ENCODE measurements around the gene CENPP.

Gene CENPP

DNA sequence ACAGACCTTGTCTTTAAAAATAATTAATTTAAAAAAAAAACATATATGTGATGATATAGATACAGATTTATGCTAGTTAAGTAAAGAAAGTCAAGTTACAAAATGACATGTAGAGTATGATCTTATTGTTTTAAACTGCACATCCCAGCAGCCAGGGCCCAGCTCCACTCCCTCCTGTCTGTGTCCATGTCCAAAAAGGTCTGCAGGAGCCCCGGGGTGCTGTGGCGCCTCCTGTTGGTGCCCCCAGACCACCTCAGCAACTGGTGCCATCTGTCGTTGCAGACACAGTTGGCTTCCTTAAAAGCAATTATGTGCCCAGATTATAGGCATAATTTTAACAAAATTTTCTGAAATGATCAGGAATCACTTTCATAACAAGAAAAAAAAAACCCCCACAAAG, 310.9 kb downstream of the CENPP start:
- POLR2A ChIA-PET, result no interaction called here

DNA sequence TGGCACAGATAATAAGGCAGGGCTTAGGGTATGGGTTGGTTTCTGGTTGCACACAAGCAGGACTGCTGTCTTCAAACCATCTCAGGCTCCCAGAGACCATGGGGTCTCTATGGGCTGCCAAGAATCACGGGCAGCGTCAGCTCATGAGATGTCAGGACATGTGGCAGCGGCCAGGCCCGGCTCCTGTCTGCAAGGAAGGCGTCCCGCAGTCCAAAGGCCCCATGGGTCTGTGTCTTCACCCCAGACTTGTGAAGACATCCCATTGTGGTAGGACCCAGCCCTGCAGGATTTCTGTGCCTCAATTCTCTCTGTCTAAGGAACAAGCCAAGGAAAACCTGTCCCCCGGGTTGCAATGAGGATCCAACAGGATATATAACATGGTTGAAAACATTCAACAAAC, 311.6 kb downstream of the CENPP start:
- TF ChIP-seq, protein P1, sequence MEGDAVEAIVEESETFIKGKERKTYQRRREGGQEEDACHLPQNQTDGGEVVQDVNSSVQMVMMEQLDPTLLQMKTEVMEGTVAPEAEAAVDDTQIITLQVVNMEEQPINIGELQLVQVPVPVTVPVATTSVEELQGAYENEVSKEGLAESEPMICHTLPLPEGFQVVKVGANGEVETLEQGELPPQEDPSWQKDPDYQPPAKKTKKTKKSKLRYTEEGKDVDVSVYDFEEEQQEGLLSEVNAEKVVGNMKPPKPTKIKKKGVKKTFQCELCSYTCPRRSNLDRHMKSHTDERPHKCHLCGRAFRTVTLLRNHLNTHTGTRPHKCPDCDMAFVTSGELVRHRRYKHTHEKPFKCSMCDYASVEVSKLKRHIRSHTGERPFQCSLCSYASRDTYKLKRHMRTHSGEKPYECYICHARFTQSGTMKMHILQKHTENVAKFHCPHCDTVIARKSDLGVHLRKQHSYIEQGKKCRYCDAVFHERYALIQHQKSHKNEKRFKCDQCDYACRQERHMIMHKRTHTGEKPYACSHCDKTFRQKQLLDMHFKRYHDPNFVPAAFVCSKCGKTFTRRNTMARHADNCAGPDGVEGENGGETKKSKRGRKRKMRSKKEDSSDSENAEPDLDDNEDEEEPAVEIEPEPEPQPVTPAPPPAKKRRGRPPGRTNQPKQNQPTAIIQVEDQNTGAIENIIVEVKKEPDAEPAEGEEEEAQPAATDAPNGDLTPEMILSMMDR (IDR thresholded peaks at IDR 0.05; ENCODE audit: control extremely low read depth, extremely low read depth, low read depth, missing control alignments), result no peak
- CTCF ChIA-PET, result interaction anchor here (10.0 kb wide), 1 partner anchor 500 kb away, joined by 132 read pairs; no protein-coding TSS in a partner anchor
- no peak for DNase-seq (ENCODE audit: extremely low spot score)

More for the DNA sequence above, 310.9 kb downstream of the CENPP start:
- CTCF ChIA-PET, result interaction anchor here (10.0 kb wide), 1 partner anchor 499 kb away, joined by 132 read pairs; no protein-coding TSS in a partner anchor
- DNase-seq (ENCODE audit: extremely low spot score), result no peak
- TF ChIP-seq, protein P1 (IDR thresholded peaks at IDR 0.05; ENCODE audit: control extremely low read depth, extremely low read depth, low read depth, missing control alignments), result no peak

DNA sequence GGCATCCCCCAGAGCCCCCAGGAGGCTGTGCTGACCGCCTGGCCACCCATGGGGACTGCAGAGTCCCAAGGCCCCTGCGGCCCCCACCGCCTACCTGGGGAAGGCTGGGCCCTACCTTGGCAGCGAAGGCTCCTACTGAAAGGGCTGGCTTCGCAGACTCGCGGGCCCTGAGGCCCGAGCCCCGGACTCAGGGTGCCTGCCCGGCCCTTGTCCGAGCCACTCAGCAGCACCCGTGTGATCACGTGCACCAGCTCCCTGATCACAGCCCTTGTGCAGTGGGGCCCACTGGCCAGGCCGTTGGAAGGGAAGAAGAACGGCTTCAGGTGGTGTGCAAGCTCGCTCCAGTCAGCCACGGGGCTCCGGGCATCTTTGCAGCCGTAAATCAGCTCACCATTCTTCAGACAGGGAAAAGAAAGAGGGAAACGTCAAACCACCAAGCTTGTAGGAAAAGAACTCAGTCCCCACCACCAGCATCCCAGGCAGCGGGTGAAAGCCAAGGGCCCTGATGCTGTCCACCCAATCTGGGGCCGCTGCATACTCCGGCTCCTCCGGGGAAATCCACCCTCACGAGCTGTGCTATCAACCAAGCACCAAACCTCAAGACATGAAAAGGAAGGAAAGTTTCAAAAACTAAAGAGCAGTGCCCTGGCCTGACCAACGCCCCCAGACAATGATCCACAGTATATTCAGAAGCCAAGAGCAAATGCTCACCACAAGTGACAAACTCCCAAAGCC, 312.3 kb downstream of the CENPP start:
- TF ChIP-seq, protein P1 (IDR thresholded peaks at IDR 0.05; ENCODE audit: control extremely low read depth, extremely low read depth, low read depth, missing control alignments), result no peak
- CTCF ChIA-PET, result interaction anchor here (10.0 kb wide), 1 partner anchor 500 kb away, joined by 132 read pairs; no protein-coding TSS in a partner anchor
- DNase-seq (ENCODE audit: extremely low spot score), result no peak
- POLR2A ChIA-PET, result no interaction called here

More for the DNA sequence above, 311.6 kb downstream of the CENPP start:
- POLR2A ChIA-PET, result no interaction called here

DNA sequence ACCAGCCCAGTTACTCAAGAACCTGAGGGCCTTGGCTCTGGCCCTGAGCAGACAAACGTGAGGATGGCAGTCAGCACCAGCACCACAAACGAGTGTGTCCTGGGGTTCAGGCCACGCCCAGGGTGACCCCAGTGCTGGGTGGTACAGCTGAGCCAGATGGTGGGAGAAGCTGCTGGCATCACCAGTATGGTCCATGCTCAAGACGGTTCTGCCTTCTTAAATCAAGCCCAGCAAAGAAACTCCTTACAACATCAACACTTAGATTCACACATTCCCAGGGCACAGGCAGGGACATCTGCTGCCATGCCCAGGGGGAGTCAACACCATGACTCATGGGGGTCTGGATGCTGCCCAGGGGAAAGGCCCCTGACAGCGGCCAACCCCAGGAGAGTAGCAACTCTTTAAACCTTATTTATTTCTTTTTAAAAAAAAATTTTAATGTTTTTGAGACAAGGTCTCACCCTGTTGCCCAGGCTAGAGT, 312.9 kb downstream of the CENPP start:
- TF ChIP-seq, protein P1 (IDR thresholded peaks at IDR 0.05; ENCODE audit: control extremely low read depth, extremely low read depth, low read depth, missing control alignments), result no peak
- CTCF ChIA-PET, result interaction anchor here (1.4 to 10.0 kb wide), 2 partner anchors 9 to 501 kb away, joined by 3 to 132 read pairs; no protein-coding TSS in a partner anchor
- no peak for DNase-seq (ENCODE audit: extremely low spot score)
- POLR2A ChIA-PET, result no interaction called here

DNA sequence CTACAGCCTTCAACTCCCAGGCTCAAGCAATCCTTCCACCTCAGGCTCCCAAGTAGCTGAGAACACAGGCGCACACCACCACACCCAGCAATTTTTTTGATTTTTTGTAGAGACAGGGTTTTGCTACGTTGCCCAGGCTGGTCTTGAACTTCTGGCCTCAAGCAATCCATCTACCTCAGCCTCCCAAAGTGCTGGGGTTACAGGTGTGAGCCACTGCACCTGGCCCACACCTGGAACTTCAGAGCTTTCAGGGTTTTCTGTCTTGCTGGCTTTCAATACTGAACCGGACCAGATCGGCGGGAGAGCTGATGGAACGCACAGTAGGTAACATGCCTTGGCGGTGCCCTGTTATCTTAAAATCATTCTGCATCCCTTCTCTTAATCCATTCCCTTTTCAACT, 313.4 kb downstream of the CENPP start:
- CTCF ChIA-PET, result interaction anchor here (1.4 to 10.0 kb wide), 2 partner anchors 9 to 502 kb away, joined by 3 to 132 read pairs; no protein-coding TSS in a partner anchor
- DNase-seq (ENCODE audit: extremely low spot score), result no peak
- TF ChIP-seq, protein P1 (IDR thresholded peaks at IDR 0.05; ENCODE audit: control extremely low read depth, extremely low read depth, low read depth, missing control alignments), result no peak
- POLR2A ChIA-PET, result no interaction called here

DNA sequence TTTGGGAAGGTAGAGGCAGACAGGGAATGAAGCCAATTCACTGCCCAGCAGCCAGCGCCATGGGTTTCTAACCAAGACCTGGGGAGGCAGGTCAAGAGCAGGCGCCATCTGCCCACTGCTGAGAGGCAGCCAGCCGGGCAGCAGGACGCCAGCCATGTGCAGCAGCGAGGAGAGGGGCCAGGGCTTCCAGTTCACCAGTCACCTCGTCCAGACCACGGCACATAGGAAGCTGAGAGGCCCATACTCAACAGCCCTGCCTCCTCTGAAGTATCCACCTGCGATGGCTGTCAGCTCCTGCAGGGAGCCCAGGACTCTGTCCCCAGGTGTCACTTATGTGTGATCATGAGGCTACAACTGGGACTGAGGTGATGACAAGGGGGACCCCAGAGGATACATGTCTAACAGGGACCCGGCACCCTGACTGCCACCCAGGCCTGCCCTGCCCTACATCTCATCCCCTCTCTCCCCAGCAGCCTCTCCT, 314.1 kb downstream of the CENPP start:
- POLR2A ChIA-PET, result no interaction called here
- no peak for DNase-seq (ENCODE audit: extremely low spot score)
- CTCF ChIA-PET, result interaction anchor here (1.0 to 10.0 kb wide), 3 partner anchors 8 to 502 kb away, joined by 3 to 132 read pairs (median 4); no protein-coding TSS in a partner anchor
- TF ChIP-seq, protein P1 (IDR thresholded peaks at IDR 0.05; ENCODE audit: control extremely low read depth, extremely low read depth, low read depth, missing control alignments), result no peak
